NCI-H748 treated with DMSO at 0.1 percent for 48 hours (cell line): Measurements from ENCODE around the gene CALN1.

Experiments
- DNase-seq: peaks from one replicate; lab custom pipeline; 2025; lab: John Stamatoyannopoulos, UW

CALN1 gene

DNA sequence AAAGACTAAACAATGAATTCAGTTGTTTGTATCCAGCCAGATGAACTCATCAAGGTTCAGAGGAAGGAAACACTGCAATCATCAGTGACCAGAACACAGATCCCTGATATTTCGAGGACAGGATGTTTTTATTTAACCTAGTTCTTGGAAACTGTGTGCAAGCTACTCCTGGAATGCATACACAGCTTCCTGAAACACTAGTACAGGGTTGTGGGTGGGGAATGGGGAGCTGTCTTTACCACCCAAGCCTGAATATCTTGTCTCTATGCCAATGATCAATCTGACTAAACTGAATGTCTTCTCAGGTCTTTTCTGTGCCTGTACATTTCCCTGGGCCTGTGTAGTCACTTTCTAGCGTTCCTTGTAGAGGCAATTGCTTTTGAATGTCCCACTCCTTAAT is 374.6 kb downstream of the CALN1 start:
- DNase-seq = no peak

DNA sequence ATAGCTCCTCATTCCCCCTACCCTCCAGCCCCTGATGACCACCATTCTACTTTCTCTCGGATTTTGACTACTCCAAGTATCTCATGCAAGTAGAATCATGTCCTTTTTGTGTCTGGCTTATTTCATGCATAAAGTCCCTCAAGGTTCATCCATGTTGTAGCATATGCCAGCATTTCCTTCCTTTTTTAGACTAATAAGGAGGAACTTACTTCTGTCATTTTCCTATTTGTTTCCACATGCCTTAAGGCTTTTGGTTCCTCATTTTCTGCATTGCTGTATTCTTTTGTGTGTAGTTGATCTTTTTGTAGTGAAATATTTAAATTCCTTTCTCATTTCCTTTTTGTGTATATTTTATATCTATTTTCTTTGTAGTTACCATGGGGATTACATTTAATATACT is 376.9 kb downstream of the CALN1 start:
- DNase-seq = no peak

DNA sequence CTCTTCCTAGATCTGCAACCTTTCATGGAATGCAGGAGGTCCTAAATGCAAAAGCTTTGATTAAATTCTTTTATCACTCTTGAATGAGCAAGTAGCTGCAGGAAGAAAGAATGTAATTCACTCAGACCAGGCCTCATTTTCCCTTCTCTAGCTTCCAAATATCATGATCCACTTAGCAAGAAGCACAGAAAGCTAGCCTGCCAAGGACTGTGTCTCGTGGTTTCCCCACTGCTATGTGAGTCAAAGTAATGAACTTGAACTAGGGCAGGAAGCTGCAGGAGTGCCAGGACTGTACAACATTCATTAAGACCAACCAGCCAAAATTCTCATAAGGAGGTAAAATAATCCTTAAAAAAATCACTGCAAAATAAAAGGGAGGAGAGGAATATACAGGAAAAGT is 379.2 kb downstream of the CALN1 start:
- no peak for DNase-seq

DNA sequence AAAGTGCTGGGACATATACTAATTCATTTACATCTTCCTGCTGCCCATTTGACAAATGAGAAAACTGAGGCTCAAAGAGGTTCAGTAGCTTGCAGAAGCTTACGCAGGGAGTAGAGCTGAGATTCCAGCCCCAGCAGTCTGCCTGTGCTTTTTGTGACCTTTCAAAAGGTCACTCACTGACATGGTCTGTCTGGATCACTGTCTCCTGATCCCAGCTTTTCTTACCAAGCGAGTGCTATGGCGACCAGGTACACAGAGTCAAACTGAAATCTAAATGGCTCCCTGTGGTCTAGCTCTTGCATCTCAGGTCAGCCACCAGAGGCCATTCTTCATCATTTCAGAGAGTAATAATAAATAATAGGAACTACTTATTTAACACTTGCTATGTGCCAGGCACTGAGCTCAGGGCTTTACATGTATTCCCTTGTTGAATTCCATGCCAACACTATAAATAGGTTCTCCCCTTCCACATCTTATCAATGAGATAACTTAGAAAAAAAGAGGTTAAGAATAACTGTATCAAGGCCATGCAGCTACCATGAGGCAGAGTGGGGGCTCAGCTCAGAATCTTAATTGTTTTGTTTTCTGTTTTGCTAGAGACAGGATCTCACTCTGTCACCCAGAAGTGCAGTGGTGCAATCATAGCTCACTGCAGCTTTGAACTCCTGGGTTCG is 381.0 kb downstream of the CALN1 start:
- DNase-seq = no peak

DNA sequence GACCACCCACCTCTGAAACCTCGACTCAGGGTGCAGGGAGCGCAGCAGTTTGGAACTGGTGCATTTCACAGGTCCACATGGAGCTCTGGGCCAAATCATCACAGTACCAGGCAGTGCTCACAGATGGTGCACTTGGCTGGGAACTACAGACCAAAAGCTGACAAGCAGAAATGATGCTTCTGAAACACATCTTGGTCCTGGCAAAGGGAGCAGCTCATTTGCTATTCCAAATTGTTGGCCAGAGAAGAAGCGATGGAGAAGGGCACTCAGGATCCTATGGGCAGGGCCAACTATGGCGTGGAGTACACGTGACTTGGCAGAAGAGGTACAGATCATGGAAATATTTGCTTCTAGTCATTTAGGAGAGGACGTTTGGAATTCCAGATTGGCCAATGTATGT is 383.9 kb downstream of the CALN1 start:
- no peak for DNase-seq

DNA sequence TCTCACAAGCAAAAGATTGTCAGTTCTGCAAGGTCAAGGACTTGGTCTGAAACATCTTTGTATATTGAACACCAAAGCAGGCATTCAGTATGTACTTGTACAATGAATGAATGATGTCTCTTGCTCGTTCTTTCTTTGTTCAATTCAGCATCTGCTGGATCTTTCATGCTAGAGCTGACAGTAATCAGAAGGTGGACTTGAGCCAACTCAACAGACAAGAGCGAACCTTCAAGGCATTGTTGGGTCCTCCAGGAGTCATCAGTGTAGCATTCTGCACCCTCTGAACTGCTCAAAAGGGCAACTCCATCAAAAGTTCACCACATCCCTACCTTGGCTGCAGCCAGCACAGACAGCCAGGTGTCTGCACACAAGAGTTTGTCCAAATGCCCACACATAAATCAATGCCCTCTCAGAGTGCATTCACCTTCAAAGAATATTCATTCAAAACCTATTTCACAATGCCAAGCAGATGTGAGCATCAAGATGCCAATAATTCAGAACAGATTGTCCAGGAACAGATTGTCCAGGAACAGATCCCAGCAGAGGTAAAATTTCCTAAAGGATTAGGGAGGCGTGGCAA is 386.7 kb downstream of the CALN1 start:
- no peak for DNase-seq

DNA sequence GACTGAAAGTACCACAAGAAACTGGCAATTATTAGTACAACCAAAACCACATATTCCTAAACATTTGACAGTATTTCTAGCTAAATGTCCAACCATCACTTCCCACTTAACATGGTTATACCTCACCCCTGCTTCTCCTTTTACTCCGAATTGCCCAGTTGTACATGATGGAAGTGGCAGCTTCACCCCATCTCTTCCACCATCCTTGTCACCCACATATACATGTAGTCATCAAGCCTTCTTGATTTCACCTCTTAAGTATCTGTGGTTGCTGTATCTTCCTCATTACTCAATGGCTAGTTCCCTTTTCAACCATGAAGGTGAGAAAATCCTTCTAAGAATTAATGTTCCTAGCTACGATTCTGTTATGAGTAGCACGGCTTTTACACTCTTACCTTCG is 388.2 kb downstream of the CALN1 start:
- no peak for DNase-seq

DNA sequence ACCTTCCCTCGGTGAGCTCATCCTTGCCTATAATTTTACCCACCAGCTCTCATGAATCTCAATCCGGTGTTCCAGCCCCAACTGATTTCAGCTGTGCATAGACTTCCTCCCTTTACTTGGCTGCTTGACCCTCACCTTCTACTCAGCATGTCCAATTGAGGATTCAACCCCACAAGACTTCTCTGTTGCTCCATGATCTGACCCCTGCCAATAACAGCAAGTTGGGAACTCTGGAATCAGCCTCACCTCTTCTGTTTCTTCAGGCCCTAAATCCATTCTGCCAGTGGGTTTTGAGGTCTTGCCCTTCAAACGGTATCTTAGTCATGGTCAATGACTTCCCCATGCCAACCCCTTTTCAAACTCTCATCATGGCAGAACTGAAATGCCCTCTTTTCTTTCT is 390.4 kb downstream of the CALN1 start:
- DNase-seq = no peak

DNA sequence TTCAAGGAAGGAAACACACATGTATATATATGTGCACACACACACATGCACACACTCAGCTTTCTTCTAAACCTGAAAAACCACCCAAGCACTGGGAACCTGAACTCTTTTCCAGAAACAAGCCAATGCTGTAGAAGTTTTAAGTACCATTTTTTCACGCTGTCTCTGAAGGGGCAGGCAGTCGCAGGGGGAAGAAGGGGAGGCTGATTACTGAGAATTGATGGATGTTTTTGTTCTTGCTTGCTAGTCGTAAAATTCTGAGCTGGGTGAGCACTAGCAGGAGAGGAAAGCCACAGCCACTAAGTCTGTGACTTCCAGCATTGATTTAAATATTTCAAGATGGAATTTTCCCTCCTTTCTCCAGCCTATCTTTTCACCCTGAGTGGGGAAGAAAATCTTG is 391.8 kb downstream of the CALN1 start:
- no peak for DNase-seq

DNA sequence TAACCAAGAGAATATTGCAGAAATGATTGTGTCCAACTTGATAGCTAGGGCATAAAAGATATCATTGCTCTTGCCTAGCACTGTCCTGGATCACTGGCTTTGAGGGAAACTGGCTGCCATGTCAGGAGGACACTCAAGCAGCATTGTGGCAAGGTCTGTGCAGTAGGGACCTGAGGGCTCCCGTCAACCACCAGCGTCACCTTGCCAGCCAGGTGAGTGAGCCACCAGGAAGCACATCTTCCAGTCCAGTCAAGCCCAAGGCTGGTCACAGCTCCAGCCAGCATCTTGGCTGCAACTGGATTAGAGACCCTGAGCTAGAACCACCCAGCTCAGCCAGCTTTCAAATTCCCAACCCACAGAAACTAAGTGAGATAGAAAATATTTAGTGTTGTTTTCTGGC is 392.7 kb downstream of the CALN1 start:
- no peak for DNase-seq

DNA sequence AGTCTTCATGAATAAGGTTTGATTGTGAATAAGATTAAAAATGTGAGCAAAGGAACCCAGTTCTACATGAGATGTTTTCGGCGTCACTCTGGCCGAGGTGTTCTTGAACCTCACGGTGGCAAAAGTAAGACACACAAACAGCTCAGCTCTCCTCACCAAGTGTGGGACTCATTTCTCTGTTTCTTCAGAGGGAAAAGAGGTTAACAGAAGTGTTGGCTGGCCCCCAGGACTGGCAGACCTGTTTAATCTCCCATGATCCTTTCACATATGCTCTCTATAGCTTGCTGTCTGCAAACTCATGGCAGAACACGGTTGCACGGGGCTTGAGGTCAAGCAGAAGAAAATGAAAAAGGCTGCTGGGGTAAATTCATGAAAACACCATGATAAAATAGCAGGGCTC is 394.4 kb downstream of the CALN1 start:
- DNase-seq = no peak

DNA sequence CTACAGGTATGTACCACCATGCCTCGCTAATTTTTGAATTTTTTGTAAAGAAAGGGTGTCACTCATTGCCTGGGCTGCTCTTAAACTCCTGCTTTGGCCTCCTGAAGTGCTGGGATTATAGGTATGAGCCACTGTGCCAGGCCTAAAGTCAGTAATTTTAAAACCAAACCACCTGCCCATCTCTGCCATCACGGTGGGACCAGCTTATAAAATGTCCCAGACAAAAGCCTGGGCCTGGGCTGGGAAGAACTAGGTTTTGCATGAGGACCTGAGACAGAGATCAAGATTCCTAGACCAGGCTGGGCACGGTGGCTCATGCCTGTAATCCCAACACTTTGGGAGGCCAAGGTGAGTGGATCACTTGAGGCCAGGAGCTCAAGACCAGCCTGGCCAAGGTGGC is 395.6 kb downstream of the CALN1 start:
- DNase-seq = no peak

DNA sequence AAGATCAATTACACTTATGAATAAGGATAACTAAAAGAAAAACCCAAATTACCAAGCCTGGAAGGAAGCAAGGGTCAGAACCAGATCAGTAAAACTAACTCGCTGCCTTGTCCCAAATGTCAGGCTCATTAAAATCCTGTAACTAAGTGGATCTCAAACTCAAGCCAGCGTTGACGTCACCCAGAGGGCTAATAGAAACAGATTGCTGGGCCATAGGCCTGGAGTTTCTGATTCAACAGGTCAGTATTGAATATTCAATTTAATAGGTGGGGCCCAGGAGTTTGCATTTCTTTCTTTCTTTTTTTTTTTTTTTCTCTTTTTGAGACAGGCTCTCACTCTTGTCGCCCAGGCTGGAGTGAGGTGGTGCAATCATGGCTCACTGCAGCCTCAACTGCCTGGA is 397.0 kb downstream of the CALN1 start:
- DNase-seq = no peak

DNA sequence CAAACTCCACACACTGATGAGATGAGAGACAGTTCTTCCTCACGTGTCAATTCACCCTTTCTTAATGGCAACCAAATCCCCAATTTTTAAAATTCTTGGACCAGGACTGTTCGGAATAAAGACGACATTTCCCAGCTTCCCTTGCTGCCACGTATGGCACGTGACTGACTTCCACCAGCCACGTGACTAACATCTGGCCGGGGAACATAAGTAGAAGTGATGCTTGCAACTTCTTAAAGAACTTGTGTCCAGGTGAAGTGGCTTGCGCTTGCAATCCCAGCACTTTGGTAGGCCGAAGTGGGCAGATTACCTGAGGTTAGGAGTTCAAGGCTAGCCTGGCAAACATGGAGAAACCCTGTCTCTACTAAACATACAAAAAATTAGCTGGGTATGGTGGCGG is 405.1 kb downstream of the CALN1 start:
- DNase-seq = no peak

DNA sequence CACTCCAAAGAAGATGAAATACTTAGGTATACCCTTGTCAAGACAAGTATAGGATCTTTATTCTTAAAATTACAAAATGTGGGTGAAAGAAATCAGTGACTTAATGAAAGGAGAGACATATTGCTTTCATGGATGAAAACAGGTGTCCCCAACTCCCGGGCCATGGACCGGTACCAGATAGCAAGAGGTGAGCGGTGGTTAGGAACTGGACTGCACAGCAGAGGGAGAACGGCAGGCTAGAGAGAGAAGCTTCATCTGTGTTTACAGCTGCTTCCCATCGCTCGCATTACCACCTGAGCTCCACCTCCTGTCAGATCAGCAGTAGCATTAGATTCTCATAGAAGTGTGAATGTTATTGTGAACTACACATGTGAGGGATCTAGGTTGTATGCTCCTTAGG is 408.9 kb downstream of the CALN1 start:
- no peak for DNase-seq

DNA sequence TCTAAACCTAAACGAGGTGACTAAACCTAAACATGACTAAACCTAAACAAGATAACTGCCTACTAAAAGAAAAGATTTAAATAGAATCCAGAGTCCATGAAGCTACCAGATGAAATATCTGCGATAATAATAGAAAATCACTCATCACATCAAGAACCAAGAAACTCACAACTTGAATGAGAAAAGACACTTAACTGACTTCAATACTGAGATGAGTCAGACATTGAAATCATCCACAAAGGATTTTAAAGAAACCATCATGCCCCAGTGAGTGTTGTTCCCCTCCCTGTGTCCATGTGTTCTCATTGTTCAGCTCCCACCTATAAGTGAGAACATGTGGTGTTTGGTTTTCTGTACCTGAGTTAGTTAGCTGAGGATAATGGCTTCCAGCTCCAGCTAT is 416.0 kb downstream of the CALN1 start:
- no peak for DNase-seq

DNA sequence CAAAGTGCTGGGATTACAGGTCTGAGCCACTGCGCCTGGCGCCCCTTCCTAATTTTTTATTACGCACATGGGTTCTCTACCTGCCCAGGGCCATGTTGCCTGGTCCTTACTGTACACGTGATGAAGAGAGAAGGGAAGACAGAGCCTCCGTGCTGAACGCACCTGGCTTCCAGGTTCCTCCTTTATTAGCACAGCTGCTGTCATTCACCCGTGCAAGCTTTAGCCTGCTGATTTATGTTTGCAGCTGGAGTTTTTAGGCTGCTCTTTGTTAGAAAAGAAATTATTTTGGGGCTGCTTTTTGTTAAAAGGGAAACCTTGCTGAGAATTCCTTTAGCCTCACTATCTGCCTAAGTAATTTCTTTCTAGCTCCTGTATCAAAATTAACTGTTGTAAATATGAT is 417.0 kb downstream of the CALN1 start:
- peak; percentile 76 for DNase-seq

DNA sequence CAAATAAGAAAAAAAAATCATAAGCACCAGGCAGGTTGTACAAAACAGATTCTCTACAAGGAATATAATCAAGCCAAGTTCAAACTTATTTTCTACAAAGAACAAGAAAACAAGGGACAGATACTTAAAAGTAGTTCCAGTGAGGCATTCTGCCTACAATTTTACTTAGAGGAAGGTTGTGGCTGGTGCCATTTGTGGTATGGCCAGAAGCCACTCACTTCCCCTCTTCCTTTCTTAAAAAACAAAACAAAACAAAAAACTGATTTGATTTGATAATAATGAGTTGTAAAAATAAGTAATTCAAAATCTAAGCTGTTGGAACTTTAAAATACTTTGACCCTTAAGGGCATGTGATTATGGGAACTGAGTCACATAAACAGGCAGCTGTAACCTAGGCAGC is 420.6 kb downstream of the CALN1 start:
- no peak for DNase-seq

DNA sequence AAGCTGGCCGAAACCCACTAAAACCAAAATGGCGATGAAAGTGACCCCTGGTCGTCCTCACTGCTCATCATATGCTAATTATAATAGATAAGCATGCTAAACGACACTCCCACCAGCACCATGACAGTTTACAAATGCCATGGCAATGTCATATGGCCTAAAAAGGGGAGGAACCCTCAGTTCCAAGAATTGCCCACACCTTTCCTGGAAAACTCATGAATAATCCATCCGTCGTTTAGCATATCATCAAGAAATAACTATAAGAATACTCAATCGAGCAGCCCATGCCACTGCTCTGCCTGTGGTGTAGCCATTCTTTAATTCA is 422.0 kb downstream of the CALN1 start:
- no peak for DNase-seq

DNA sequence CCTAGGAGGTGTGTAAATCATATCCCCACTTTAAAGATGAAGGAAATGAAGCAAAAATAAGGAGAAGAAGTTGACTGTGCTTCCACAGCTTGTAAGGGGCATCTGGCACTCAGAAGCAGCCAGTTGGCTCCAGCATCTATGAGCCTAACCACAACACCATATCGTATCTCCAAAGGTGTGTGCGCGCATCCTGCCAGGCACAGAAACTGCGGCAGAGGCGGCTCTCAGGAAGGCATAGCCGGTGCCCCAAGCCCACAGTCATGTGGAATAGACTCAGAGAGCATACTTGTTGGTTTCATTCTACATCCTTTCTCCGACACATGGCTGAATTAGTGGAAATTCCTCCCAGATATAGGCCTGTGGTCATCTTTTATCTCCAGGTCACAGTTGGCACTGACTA is 423.9 kb downstream of the CALN1 start:
- DNase-seq = no peak

DNA sequence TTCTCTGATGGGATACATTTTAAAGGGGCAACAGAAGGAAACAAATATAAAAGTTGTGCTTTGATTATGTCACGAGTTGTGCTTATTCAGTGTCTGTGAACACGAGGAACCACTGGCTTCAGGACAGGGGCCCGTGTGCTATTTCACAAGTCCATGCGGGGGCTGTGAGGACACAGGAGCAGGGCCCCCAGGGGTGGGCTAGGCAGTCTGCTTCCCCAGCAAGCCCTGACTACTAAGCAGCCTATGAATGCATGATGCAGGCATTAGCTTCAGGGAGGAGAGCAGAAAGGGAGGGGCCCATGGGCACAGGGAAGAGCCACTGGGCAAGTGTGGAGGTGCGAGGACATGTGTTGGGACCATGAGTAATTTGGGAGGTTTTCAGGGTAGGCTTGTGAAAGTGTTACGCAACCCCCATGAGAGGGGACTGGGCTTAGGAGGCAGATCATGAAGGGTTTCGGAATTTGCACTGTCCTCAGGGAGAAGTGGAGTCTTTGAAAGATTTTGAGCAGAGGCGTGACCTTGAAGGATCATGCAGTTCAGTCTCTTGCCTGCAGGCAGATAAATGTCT is 424.9 kb downstream of the CALN1 start:
- no peak for DNase-seq

DNA sequence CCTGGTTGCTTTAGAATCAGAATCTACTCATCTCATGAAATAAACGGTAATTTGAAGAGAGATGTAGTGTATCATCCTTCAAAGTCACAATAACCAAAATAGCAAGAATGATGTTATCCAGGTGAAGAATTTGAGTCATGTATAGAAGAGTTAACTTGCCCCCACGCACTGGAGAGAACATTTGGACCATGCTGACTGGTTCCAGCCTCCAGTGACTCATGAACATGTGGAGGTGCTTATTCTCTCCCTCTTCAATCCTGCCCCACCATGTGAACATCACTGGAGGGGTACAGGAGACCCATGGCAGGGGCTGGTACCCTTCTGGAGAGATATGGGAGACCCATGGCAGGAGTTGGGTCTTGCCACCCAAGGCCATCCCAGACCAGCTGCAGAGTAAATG is 427.8 kb downstream of the CALN1 start:
- no peak for DNase-seq

DNA sequence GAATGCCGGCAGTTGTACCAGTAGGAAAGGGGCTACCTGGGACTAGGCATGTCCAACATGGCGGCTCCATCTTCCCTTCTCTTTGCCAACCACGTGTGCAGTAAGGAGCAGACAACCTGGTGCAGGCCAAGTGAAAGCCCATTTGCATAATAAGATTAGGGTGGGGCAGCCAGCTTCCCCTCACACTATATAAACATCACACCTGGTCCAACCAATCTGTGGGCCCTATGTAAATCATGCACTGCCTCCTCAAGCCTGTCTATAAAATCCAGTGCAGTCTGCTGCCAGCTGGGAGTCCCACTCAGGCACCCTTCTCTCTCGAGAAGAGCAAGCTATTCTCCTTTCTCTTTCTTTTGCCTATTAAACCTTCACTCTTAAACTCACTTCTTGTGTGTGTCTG is 429.3 kb downstream of the CALN1 start:
- no peak for DNase-seq

DNA sequence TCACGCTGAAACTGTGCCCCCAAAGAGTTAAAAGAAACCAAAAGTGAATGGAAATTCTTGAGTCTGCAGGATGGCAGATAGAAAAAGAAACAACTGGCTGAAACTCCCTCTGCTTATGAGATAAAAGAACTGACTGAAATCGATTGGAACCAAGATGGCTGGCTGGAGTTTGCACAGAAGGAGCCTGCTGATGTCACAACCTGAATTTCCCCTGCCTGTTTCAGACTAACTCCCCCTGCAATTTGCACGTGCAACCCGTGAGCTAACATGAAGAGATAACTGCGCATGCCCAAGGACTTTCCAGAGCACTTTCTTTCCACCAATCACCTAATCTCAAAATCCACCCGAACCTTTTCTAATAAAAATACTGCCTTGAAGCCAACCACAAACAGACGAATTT is 435.5 kb downstream of the CALN1 start:
- DNase-seq = no peak
